ENCODE measurements around the gene RPL5. TPM values are rescaled to one million over a fixed set of nuclear protein-coding genes. Genes with fewer than 3 reads are reported as not detected.

The RPL5 gene
- total and polyA plus RNA-seq, 2 experiments from 2014 or later, result 2,182 to 3,547 TPM

DNA sequence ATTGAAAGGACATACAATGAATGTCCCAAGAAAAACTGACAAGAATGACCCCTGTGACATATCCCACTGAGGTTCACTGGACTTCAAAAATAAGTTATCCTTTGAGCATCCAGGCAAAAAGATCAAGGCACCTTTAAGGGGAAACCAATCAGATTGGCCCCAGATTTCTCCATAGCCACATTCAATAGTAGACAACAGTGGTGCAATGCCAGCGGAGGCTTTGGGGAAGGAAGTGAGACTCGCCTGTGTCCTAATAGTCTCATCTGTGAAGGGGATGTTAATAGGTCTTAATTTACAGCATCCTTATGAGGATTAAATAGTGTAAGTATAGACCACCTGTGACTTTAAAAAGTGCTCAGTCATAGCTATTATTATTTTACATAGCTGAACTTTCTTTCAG is 21.5 kb downstream of the RPL5 start (continued):
- TF ChIP-seq, protein P1, sequence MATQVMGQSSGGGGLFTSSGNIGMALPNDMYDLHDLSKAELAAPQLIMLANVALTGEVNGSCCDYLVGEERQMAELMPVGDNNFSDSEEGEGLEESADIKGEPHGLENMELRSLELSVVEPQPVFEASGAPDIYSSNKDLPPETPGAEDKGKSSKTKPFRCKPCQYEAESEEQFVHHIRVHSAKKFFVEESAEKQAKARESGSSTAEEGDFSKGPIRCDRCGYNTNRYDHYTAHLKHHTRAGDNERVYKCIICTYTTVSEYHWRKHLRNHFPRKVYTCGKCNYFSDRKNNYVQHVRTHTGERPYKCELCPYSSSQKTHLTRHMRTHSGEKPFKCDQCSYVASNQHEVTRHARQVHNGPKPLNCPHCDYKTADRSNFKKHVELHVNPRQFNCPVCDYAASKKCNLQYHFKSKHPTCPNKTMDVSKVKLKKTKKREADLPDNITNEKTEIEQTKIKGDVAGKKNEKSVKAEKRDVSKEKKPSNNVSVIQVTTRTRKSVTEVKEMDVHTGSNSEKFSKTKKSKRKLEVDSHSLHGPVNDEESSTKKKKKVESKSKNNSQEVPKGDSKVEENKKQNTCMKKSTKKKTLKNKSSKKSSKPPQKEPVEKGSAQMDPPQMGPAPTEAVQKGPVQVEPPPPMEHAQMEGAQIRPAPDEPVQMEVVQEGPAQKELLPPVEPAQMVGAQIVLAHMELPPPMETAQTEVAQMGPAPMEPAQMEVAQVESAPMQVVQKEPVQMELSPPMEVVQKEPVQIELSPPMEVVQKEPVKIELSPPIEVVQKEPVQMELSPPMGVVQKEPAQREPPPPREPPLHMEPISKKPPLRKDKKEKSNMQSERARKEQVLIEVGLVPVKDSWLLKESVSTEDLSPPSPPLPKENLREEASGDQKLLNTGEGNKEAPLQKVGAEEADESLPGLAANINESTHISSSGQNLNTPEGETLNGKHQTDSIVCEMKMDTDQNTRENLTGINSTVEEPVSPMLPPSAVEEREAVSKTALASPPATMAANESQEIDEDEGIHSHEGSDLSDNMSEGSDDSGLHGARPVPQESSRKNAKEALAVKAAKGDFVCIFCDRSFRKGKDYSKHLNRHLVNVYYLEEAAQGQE (IDR thresholded peaks at IDR 0.05; ENCODE audit: unreplicated experiment), result no peak
- TF ChIP-seq EZH2phosphoT487 (IDR thresholded peaks at IDR 0.05; ENCODE audit: unreplicated experiment), result no peak

DNA sequence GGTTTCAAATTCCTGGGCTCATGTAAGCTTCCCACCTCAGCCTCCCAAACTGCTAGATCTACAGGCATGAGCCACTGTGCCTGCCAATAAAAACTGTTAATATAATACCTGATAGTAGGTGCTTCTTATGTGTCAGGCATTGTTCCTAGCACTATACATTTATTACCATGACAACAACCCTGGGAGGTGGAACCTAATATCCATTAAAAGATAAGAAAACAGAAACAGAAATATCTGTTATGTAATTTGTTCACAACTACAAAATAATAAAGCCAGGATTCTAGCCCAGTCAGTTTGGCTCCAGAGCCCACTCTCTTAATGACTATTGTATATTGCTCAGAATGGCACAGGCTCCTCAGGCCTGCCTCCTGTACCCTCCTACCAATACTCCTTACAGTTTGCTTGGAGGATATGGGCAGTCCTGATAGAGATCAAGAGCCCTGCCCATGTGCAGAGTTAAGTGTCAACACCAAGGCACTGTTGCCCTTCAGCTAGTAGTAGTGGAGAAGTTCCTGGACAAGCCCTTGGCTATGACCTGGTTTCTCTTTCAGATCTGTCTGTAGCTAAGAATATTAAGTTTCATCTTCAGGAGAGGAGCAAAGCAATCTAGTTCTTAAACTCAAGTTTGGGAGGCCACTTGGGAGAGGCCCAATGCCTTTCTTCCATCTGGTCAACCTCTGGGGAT is 22.4 kb downstream of the RPL5 start:
- H4K20me1 ChIP-seq (replicated peaks; ENCODE audit: insufficient read depth), result no peaks in the 10 kb centered on the region
- no peaks in the 10 kb centered on the region for H3K9me3 Mint-ChIP-seq
- no peak overlapping the region for H3K4me2 ChIP-seq
- no peaks in the 10 kb centered on the region for H3K4me1 ChIP-seq (ENCODE audit: insufficient read depth)
- H3K4me3 ChIP-seq, result no peak overlapping the region
- DNase-seq (ENCODE audit: low spot score) (no peak), ATAC-seq (no peak)
- no peaks in the 10 kb centered on the region for H3K79me2 ChIP-seq (replicated peaks; ENCODE audit: insufficient read depth)
- H3K27me3 ChIP-seq (ENCODE audit: insufficient read depth), result no peaks in the 10 kb centered on the region
- H3K36me3 ChIP-seq (ENCODE audit: insufficient read depth), result no peaks in the 10 kb centered on the region
- no peak overlapping the region for H3K27ac Mint-ChIP-seq
- peaks cover 2% of the 10 kb centered on the region for H3K27me3 Mint-ChIP-seq (ENCODE audit: insufficient read depth, low read depth, poor library complexity)
- H2AFZ ChIP-seq, result no peak overlapping the region
- no peak overlapping the region for H3K4me3 Mint-ChIP-seq
- H3K27ac ChIP-seq (ENCODE audit: low read depth), result no peak overlapping the region
- H3F3A ChIP-seq (replicated peaks; ENCODE audit: low read depth), result no peaks in the 10 kb centered on the region
- H3K4me1 Mint-ChIP-seq, result 0 out of 3 replicates have a peak, but pooled peaks cover 3% of the 10 kb centered on the region
- H3K9me2 ChIP-seq (ENCODE audit: insufficient read depth), result no peaks in the 10 kb centered on the region
- no peaks in the 10 kb centered on the region for H3K36me3 Mint-ChIP-seq (ENCODE audit: low read depth)
- TF ChIP-seq EZH2phosphoT487 (IDR thresholded peaks at IDR 0.05; ENCODE audit: unreplicated experiment), result no peak
- no peak for TF ChIP-seq POLR2AphosphoS5 (IDR thresholded peaks at IDR 0.05; ENCODE audit: low read depth)
- TF ChIP-seq NANOG (IDR thresholded peaks at IDR 0.05; ENCODE audit: borderline replicate concordance), result no peak
- TF ChIP-seq, protein P1 (IDR thresholded peaks at IDR 0.05; ENCODE audit: unreplicated experiment), result no peak
- TF ChIP-seq, protein P2, sequence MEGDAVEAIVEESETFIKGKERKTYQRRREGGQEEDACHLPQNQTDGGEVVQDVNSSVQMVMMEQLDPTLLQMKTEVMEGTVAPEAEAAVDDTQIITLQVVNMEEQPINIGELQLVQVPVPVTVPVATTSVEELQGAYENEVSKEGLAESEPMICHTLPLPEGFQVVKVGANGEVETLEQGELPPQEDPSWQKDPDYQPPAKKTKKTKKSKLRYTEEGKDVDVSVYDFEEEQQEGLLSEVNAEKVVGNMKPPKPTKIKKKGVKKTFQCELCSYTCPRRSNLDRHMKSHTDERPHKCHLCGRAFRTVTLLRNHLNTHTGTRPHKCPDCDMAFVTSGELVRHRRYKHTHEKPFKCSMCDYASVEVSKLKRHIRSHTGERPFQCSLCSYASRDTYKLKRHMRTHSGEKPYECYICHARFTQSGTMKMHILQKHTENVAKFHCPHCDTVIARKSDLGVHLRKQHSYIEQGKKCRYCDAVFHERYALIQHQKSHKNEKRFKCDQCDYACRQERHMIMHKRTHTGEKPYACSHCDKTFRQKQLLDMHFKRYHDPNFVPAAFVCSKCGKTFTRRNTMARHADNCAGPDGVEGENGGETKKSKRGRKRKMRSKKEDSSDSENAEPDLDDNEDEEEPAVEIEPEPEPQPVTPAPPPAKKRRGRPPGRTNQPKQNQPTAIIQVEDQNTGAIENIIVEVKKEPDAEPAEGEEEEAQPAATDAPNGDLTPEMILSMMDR (conservative IDR thresholded peaks at IDR 0.05; ENCODE audit: low read depth in 2 of 2), result no peak
- TF ChIP-seq EZH2 (IDR thresholded peaks at IDR 0.05; ENCODE audit: low read depth, unreplicated experiment), result no peak
- TF ChIP-seq, protein P3, sequence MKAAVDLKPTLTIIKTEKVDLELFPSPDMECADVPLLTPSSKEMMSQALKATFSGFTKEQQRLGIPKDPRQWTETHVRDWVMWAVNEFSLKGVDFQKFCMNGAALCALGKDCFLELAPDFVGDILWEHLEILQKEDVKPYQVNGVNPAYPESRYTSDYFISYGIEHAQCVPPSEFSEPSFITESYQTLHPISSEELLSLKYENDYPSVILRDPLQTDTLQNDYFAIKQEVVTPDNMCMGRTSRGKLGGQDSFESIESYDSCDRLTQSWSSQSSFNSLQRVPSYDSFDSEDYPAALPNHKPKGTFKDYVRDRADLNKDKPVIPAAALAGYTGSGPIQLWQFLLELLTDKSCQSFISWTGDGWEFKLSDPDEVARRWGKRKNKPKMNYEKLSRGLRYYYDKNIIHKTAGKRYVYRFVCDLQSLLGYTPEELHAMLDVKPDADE (IDR thresholded peaks at IDR 0.05), result no peak
- TF ChIP-seq CREB1 (CRISPR knock-in tag; IDR thresholded peaks at IDR 0.05; ENCODE audit: low read depth), result no peak
- TF ChIP-seq ZNF331 (CRISPR knock-in tag; IDR thresholded peaks at IDR 0.05; ENCODE audit: low read depth), result no peak
- TF ChIP-seq STAT1 (IDR thresholded peaks at IDR 0.05; ENCODE audit: unreplicated experiment), result no peak
- TF ChIP-seq JUNB (IDR thresholded peaks at IDR 0.05; ENCODE audit: unreplicated experiment), result no peak
- no peak for TF ChIP-seq ZNF114 (CRISPR knock-in tag; IDR thresholded peaks at IDR 0.05)

Data from GM23338 (cell line).